Measurements from ENCODE around the gene ZC3H7B.

- TF ChIP-seq POLR2A (IDR thresholded peaks at IDR 0.05), result no peak
- no peak for TF ChIP-seq CTCF (IDR thresholded peaks at IDR 0.05)
These were observed 57.6 kb downstream of the ZC3H7B start for GRCh38 chr22:41358927-41359326.
